C4-2B (cell line): Measurements from ENCODE around the gene IL18.

Experiments
- ZFX ChIP-seq: fragments of 450-650 bp; IDR thresholded peaks from 2 replicates; pipeline ENCODE4 v1.6.1; 2017
- TF ChIP-seq, protein P1 (sequence below): fragments of 450-650 bp; conservative IDR thresholded peaks from 2 replicates; pipeline ENCODE4 v1.5.1; 2017; ENCODE audit warnings: mild to moderate bottlenecking

GRCh38 chr11:112156956-112157766, 6.7 kb downstream of the IL18 start:
- TF ChIP-seq, protein P1, sequence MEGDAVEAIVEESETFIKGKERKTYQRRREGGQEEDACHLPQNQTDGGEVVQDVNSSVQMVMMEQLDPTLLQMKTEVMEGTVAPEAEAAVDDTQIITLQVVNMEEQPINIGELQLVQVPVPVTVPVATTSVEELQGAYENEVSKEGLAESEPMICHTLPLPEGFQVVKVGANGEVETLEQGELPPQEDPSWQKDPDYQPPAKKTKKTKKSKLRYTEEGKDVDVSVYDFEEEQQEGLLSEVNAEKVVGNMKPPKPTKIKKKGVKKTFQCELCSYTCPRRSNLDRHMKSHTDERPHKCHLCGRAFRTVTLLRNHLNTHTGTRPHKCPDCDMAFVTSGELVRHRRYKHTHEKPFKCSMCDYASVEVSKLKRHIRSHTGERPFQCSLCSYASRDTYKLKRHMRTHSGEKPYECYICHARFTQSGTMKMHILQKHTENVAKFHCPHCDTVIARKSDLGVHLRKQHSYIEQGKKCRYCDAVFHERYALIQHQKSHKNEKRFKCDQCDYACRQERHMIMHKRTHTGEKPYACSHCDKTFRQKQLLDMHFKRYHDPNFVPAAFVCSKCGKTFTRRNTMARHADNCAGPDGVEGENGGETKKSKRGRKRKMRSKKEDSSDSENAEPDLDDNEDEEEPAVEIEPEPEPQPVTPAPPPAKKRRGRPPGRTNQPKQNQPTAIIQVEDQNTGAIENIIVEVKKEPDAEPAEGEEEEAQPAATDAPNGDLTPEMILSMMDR: no peak
- no peak for TF ChIP-seq ZFX
